ENCODE data around the gene PCDHGA5.
A peak's percentile ranks its signal among the peaks of the same experiment; 100 is the strongest.
"Not testable (repeated sequence)": the region's sequence is repeated elsewhere in the genome, so short reads cannot be mapped to it uniquely, and the experiment has no call there.

The PCDHGA5 gene

GRCh38 chr5:141363952-141364660 lies at the start of gene PCDHGA5:
PCDHGA5 (plus strand) TSS chr5:141364162; CDS start chr5:141364331, 169 bp downstream.
- no peak for DNase-seq

DNA sequence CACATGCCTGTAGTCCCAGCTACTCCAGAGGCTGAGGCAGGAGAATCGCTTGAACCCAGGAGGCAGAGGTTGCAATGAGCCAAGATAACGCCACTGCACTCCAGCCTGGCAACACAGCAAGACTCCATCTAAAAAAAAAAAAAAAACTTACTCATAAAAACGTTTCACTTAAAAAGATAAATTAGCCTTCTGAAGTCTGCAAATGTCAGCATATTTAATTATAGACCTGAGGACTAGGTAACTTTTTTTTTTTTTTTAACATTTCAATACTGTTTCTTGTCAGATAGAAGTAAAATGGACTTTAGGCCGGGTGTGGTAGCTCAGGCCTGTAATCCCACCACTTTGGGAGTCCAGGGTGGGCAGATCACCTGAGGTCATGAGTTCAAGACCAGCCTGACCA lies 47.0 kb upstream of the PCDHGA5 start:
- DNase-seq, result not testable (repeated sequence)

- no peak for DNase-seq
Measured at GRCh38 chr5:141319202-141319601, 44.8 kb upstream of the PCDHGA5 start.

GRCh38 chr5:141319699-141320098 lies 44.3 kb upstream of the PCDHGA5 start:
- no peak for DNase-seq

DNA sequence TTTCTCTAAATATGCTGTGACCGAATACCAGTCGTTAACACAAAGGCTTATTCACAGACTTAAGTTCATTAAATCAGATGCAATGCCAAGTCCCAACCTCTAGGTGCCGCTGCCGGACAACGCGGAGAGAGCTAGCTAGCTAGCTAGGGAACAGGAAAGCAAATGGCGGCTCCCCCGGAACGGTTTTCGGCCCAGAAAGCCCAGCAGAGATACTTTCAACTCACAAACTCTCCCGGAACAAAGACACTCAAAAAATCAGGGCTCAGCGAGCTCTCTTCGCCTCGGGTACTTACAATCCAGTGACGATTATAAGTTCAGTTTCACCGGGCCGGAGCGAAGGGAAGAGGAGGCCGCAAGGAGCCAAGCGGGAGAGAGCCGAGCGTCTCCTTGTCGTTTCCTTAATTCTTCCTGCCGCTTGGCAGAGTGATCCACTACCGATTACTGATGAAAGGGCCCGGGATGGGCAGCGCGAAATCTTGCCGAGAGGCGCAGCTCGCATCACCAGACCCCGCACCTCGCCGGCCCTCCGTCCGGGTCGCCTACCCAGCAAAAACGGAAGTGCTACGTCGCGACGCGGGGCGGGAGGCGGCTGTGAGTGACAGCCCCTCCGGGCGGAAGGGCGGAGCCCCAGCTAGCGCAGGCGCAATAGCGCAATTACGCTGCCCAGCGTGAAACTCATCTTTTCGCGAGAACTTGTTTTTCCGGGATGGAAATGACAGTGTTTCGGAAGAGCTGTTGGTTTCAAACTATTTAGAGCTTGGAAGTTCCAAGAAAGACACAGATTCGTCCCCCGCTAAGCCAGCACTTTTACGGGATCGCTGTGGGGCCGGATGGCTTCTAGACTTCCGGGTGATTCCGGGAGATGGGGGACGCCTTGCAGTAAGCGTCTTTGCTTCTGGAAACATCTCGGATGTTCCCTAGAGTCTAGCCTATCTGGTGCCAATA lies 43.5 kb upstream of the PCDHGA5 start, which contains the start of gene TAF7:
Gene TAF7, minus strand, starts transcription at position 560 of the 945 bp plus-strand sequence. CDS start 740 bp downstream, outside the sequence.
- DNase-seq, result peak; percentile 68

DNA sequence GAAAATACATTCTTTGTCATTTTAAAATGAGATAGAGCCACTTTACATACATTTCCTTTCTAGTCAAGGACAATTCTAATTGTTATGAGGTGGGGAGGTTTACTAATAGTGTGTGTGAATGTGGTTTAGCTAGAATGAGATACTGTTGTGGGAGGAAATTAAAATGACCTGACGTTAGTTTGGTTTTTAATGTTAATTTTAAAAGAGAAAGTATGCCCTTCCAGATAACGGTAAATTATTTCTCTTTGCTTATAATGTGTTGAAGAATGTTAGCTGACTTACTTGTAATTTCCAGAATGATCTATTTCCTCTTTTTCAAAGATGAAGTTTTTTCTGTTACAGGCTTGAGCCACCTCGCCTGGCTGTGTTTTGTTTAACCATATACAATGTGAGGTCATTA lies 41.7 kb upstream of the PCDHGA5 start:
- no peak for DNase-seq

GRCh38 chr5:141326088-141326854 lies 37.7 kb upstream of the PCDHGA5 start:
- DNase-seq, result no peak

- no peak for DNase-seq
Measured at GRCh38 chr5:141328231-141328630, 35.7 kb upstream of the PCDHGA5 start.

- DNase-seq, result peak; percentile 63
Measured at GRCh38 chr5:141330299-141331080, 33.5 kb upstream of the PCDHGA5 start, which contains the start of gene PCDHGA1. PCDHGA1 (plus strand) TSS chr5:141330514.

GRCh38 chr5:141332571-141332970 lies 31.4 kb upstream of the PCDHGA5 start:
- not testable (repeated sequence) for DNase-seq

DNA sequence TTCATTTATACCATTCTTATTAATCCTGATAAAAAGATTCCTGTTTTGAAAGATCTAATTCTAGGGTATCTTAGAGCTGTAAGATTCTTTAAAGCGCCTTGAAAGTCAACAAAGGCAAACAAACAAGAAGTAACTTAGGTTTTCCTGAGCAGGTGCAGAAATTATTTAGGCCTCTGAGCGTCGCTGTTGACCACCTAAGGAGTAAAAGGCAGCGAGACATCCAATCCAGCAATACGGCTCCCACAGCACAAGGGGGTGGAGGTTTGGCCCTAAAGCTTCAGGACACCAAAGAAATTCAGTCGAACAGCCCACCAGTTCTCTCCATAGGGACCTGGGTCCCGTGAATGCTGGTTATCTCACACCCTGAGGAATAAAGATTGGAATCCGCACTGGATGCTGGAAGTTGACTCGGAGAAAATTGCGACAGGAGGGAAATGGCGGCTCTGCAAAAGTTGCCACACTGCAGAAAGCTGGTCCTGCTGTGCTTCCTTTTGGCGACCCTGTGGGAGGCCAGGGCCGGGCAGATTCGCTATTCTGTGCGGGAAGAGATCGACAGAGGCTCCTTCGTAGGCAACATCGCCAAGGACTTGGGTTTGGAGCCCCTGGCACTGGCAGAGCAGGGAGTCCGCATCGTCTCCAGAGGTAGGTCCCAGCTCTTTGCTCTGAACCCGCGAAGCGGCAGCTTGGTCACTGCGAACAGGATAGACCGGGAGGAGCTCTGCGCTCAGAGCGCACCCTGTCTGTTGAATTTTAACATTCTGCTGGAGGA lies 25.2 kb upstream of the PCDHGA5 start, which contains the start of gene PCDHGA2:
Gene PCDHGA2, plus strand, starts transcription at position 223 of the 769 bp plus-strand sequence.
- DNase-seq, result no peak

DNA sequence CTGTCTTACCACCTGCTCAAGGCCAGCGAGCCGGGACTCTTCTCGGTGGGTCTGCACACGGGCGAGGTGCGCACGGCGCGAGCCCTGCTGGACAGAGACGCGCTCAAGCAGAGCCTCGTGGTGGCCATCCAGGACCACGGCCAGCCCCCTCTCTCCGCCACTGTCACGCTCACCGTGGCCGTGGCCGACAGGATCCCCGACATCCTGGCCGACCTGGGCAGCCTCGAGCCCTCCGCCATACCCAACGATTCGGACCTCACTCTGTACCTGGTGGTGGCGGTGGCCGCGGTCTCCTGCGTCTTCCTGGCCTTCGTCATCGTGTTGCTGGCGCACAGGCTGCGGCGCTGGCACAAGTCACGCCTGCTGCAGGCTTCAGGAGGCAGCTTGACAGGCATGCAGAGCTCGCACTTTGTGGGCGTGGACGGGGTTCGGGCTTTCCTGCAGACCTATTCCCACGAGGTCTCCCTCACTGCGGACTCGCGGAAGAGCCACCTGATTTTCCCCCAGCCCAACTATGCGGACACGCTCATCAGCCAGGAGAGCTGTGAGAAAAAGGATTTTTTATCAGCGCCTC lies 23.1 kb upstream of the PCDHGA5 start:
- not testable (repeated sequence) for DNase-seq

DNA sequence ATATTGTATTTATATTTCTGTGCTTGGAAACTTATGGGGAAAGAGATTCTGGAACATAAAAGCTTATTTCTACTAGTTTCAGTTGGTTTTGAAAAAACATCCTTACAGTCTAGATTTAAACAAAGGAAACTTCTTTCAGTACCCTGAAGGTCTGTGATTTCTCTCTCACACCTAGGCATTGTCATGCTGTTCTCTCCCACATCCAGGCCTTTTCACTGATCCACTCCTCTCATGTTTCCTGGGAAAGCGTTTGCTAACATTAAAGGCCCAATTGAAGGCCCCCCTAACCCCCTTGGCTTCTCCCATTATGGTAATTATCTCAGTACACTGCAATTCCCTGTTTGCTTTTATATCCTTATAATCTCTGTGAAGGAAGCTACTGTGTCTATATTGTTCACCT lies 21.2 kb upstream of the PCDHGA5 start:
- no peak for DNase-seq

GRCh38 chr5:141343242-141343952 lies 20.6 kb upstream of the PCDHGA5 start, which contains the start of gene PCDHGA3:
PCDHGA3 (plus strand) TSS chr5:141343829; CDS start chr5:141344034, 205 bp downstream.
- DNase-seq, result no peak

GRCh38 chr5:141343953-141344463 lies 20.0 kb upstream of the PCDHGA5 start:
- DNase-seq, result no peak

GRCh38 chr5:141345327-141345726 lies 18.6 kb upstream of the PCDHGA5 start:
- no peak for DNase-seq

DNA sequence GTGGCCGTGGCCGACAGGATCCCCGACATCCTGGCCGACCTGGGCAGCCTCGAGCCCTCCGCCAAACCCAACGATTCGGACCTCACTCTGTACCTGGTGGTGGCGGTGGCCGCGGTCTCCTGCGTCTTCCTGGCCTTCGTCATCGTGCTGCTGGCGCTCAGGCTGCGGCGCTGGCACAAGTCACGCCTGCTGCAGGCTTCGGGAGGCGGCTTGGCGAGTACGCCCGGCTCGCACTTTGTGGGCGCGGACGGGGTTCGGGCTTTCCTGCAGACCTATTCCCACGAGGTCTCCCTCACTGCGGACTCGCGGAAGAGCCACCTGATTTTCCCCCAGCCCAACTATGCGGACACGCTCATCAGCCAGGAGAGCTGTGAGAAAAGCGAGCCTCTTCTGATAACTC lies 17.9 kb upstream of the PCDHGA5 start:
- not testable (repeated sequence) for DNase-seq

DNA sequence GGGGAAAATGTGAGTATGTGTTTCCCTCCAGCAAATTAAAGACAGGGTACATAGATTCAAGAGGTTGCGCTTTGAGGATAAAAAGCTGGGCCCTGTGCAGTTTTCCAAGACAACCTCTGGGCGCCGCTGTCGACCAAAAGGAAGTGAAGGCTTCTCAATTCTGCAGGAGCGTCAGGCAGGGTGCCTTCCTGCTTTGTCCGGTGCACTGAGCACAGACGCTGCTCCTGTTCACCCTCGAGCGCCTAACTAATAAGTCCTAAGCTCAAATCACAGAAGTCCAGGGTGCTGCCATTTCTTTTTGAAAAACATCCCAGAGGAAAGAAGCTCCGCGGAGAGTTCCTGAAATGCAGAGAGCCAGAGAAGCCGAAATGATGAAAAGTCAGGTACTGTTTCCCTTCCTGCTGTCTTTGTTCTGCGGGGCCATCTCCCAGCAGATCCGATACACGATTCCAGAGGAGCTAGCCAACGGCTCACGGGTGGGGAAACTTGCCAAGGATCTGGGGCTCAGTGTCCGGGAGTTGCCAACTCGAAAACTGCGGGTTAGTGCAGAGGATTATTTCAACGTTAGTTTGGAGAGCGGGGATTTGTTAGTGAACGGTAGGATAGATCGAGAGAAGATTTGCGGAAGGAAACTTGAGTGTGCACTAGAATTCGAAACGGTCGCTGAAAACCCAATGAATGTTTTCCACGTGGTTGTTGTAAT lies 13.9 kb upstream of the PCDHGA5 start, which contains the start of gene PCDHGB1:
Gene PCDHGB1, plus strand, starts transcription at position 183 of the 703 bp plus-strand sequence. Its CDS starts 162 bp downstream, at position 345.
- no peak for DNase-seq

- no peak for DNase-seq
Measured at GRCh38 chr5:141351591-141351990, 12.4 kb upstream of the PCDHGA5 start.
